ENCODE measurements around the gene IQCE.
"Not testable (repeated sequence)": the region's sequence is repeated elsewhere in the genome, so short reads cannot be mapped to it uniquely, and the experiment has no call there.

The IQCE gene

DNA sequence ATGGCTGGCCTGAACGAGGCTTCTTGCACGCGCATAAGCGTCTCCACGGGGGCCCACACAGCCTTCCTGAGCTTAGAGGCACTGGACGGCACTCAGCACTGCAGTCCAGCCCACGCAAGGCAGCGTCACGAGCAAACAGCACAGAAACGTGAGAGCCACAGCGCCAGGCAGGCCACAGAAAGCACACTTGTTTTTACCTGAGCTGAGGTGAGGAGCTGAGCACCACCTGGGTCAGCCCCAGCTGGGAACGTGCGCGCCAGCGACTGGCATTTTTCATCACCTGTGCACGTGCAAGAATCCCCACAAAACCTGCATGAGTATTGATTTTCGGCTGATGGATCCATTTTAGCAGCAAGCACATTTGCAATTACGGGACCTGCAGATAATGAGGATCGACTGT is 26.7 kb downstream of the IQCE start:
- H3K27me3 ChIP-seq (replicated peaks; ENCODE audit: control insufficient read depth, insufficient read depth, low read length) = no peaks in the 10 kb centered on the region
- TF ChIP-seq, protein P1, sequence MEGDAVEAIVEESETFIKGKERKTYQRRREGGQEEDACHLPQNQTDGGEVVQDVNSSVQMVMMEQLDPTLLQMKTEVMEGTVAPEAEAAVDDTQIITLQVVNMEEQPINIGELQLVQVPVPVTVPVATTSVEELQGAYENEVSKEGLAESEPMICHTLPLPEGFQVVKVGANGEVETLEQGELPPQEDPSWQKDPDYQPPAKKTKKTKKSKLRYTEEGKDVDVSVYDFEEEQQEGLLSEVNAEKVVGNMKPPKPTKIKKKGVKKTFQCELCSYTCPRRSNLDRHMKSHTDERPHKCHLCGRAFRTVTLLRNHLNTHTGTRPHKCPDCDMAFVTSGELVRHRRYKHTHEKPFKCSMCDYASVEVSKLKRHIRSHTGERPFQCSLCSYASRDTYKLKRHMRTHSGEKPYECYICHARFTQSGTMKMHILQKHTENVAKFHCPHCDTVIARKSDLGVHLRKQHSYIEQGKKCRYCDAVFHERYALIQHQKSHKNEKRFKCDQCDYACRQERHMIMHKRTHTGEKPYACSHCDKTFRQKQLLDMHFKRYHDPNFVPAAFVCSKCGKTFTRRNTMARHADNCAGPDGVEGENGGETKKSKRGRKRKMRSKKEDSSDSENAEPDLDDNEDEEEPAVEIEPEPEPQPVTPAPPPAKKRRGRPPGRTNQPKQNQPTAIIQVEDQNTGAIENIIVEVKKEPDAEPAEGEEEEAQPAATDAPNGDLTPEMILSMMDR (IDR thresholded peaks at IDR 0.05; ENCODE audit: insufficient read depth, low read length, poor library complexity, severe bottlenecking) = no peak
- DNase-seq (ENCODE audit: extremely low read depth, insufficient read length) = no peak
- peaks cover 1% of the 10 kb centered on the region for H3K36me3 ChIP-seq (ENCODE audit: control insufficient read depth, insufficient read depth, low read length)
- H3K4me3 ChIP-seq (replicated peaks; ENCODE audit: low read depth, low read length) = no peak overlapping the region

DNA sequence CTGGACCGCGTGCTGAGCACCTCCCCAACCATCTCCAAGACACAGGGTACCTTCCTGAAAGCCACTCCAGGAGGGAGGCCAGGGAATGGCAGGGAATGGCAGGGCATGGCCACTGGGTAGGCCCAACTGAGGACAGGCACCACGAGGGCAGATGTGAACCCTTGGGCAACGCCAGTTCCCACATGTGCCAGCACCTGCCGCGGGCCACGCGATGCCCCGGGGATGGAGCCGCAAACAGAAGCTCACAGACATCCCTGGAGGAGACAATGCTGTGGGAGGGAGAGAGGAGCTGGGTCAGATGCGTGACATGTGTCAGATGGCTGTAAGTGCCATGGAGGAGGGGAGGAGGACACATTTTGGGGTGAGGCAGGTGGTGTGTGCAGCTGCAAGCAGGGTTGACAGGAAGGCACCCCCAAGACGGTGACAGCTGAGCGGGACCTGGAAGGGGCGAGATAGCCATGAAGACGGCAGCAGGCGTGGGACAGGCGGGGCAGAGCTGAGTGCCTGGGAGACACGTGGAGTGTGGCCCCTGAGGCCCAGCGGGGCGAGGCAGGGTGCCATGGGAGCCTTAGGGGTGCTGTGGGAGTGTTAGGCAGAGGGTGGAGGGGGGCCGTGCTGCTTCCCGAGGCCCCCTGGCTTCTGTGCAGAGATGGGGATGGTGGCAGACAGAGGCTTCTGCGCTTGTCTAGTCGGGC is 27.7 kb downstream of the IQCE start:
- H3K27me3 ChIP-seq (replicated peaks; ENCODE audit: control insufficient read depth, insufficient read depth, low read length) = no peaks in the 10 kb centered on the region
- no peak overlapping the region for H3K4me3 ChIP-seq (replicated peaks; ENCODE audit: low read depth, low read length)
- TF ChIP-seq, protein P1 (IDR thresholded peaks at IDR 0.05; ENCODE audit: insufficient read depth, low read length, poor library complexity, severe bottlenecking) = no peak
- peaks cover 1% of the 10 kb centered on the region for H3K36me3 ChIP-seq (ENCODE audit: control insufficient read depth, insufficient read depth, low read length)
- DNase-seq (ENCODE audit: extremely low read depth, insufficient read length) = no peak

DNA sequence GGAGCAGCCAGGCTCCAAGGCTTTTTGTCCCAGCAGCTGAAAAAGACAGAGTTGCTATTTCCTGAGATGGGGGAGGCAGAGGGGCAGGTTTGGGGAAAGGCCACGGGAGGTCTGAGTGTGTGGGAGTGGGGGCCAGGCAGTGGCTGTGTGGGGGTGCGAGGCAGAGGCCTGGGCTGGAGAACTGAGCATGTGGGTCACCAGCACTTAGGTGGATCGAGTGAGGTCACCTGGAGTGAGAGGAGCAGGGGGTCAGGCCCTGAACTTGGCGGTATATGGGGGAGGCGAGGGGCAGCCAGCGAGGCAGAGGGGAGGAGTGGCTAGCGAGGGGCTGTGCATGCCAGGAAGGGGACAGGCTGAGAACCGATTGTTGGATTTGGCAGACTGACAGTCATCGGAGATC is 28.4 kb downstream of the IQCE start:
- peaks cover 1% of the 10 kb centered on the region for H3K36me3 ChIP-seq (ENCODE audit: control insufficient read depth, insufficient read depth, low read length)
- DNase-seq (ENCODE audit: extremely low read depth, insufficient read length) = no peak

DNA sequence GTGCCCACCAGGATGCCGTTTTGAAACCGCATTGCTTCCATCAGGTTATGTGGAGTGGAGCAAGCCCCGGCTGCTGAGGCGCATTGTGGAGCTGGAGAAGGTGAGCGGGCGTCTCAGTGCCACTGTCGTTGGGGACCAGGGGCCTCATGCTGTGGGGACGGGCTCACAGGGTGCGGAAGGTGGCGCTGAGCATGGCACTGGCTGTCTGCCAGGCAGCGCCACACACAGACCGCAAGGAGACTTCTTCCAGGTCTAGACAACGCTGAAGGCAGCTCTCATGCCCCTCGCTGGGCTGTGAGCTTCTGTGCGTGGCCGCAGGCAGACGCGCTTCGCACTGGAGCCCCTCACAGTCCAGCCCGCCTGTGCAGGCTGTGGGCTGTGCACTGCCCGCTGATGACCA is 29.0 kb downstream of the IQCE start:
- H3K36me3 ChIP-seq (ENCODE audit: control insufficient read depth, insufficient read depth, low read length) = peaks cover 1% of the 10 kb centered on the region
- TF ChIP-seq, protein P1 (IDR thresholded peaks at IDR 0.05; ENCODE audit: insufficient read depth, low read length, poor library complexity, severe bottlenecking) = no peak

More for the DNA sequence above, 28.4 kb downstream of the IQCE start:
- H3K4me3 ChIP-seq (replicated peaks; ENCODE audit: low read depth, low read length) = no peak overlapping the region
- TF ChIP-seq, protein P1 (IDR thresholded peaks at IDR 0.05; ENCODE audit: insufficient read depth, low read length, poor library complexity, severe bottlenecking) = no peak
- H3K27me3 ChIP-seq (replicated peaks; ENCODE audit: control insufficient read depth, insufficient read depth, low read length) = no peaks in the 10 kb centered on the region

DNA sequence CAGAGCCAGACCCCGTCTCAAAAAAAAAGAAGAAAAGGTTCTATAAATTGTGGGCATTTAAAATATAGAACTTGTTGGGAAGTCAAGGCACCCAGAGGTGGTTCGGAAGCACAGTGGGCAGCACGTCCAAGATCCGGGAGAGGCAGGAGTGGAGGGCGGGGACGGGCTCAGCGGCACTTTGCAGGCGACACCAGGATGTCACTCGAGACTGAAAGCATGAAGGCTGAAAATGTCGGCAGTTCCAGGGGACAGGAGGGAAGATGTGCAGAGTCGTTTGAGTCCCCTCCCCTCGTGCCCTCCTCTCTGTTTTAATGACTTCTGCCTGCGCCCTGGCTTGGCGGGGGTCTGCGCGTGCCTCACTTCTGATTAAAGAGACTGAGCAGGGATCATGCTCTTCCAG is 30.6 kb downstream of the IQCE start:
- no peak for DNase-seq (ENCODE audit: extremely low read depth, insufficient read length)
- H3K36me3 ChIP-seq (ENCODE audit: control insufficient read depth, insufficient read depth, low read length) = peaks cover 1% of the 10 kb centered on the region
- H3K4me3 ChIP-seq (replicated peaks; ENCODE audit: low read depth, low read length) = no peak overlapping the region
- no peaks in the 10 kb centered on the region for H3K27me3 ChIP-seq (replicated peaks; ENCODE audit: control insufficient read depth, insufficient read depth, low read length)
- TF ChIP-seq, protein P1 (IDR thresholded peaks at IDR 0.05; ENCODE audit: insufficient read depth, low read length, poor library complexity, severe bottlenecking) = no peak

More for the DNA sequence above, 29.0 kb downstream of the IQCE start:
- no peak for DNase-seq (ENCODE audit: extremely low read depth, insufficient read length)
- Histone ChIP-seq H3K27me3 (replicated peaks; ENCODE audit: control insufficient read depth, insufficient read depth, low read length) (no peaks in the 10 kb centered on the region), H3K4me3 (replicated peaks; ENCODE audit: low read depth, low read length) (no peak overlapping the region)

DNA sequence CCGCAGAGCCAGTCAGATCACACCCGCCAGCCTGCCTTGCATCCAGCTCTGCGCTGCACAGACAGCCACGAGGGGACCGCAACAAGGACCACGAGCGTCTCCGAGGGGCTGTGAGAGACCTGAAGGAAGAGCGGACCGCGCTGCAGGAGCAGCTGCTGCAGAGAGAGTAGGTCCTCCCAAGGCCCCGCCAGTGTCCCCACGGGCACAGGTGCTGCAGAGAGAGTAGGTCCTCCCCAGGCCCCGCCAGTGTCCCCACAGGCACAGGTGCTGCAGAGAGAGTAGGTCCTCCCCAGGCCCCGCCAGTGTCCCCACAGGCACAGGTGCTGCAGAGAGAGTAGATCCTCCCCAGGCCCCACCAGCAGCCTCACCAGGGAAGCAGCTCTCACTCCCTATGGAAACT is 31.2 kb downstream of the IQCE start:
- not testable (repeated sequence) for H3K36me3 ChIP-seq (ENCODE audit: control insufficient read depth, insufficient read depth, low read length); DNase-seq (ENCODE audit: extremely low read depth, insufficient read length); H3K27me3 ChIP-seq (replicated peaks; ENCODE audit: control insufficient read depth, insufficient read depth, low read length); H3K4me3 ChIP-seq (replicated peaks; ENCODE audit: low read depth, low read length)

All from GM06990 (cell line).